HG03025 (cell line): ENCODE measurements around the gene PAOX.
A peak's percentile ranks its signal among the peaks of the same experiment; 100 is the strongest.

Source experiments
- ATAC-seq: cut with Tn5 transposase; IDR thresholded peaks from one replicate; pipeline ENCODE4 v1.9.1; 2021; ENCODE audit warnings: mild to moderate bottlenecking, moderate library complexity; ENCODE audit not compliant: unreplicated experiment, low FRiP score

PAOX gene

GRCh38 chr10:133349160-133349568 is 29.9 kb upstream of the PAOX start:
- no peak for ATAC-seq

- ATAC-seq: no peak
These were observed 29.5 kb upstream of the PAOX start for GRCh38 chr10:133349577-133350011.

GRCh38 chr10:133350283-133350949 is 28.6 kb upstream of the PAOX start:
- ATAC-seq: no peak

- ATAC-seq: no peak
These were observed 28.1 kb upstream of the PAOX start for GRCh38 chr10:133350950-133351329.

GRCh38 chr10:133351408-133352318 is 27.4 kb upstream of the PAOX start:
- no peak for ATAC-seq

- ATAC-seq: no peak
These were observed 25.7 kb upstream of the PAOX start for GRCh38 chr10:133353202-133353959.

GRCh38 chr10:133353988-133354605 is 25.0 kb upstream of the PAOX start:
- no peak for ATAC-seq

- ATAC-seq: no peak
These were observed 24.3 kb upstream of the PAOX start for GRCh38 chr10:133354672-133355240.

GRCh38 chr10:133355266-133355665 is 23.8 kb upstream of the PAOX start:
- no peak for ATAC-seq

- ATAC-seq: no peak
These were observed 23.1 kb upstream of the PAOX start for GRCh38 chr10:133355991-133356390.

- peak; percentile 2 for ATAC-seq
These were observed 22.3 kb upstream of the PAOX start for GRCh38 chr10:133356549-133357284.

- peak; percentile 65 for ATAC-seq
These were observed 21.5 kb upstream of the PAOX start, which contains the start of gene FUOM for GRCh38 chr10:133357285-133358161. FUOM (minus strand) TSS chr10:133358019; CDS start chr10:133358007, 12 bp downstream.

- ATAC-seq: no peak
These were observed 20.7 kb upstream of the PAOX start for GRCh38 chr10:133358162-133358924.

- no peak for ATAC-seq
These were observed 20.1 kb upstream of the PAOX start for GRCh38 chr10:133358925-133359310.

- ATAC-seq: no peak
These were observed 19.5 kb upstream of the PAOX start for GRCh38 chr10:133359554-133359971.

GRCh38 chr10:133359972-133360610 is 19.0 kb upstream of the PAOX start:
- ATAC-seq: no peak

GRCh38 chr10:133361227-133361626 is 17.8 kb upstream of the PAOX start:
- ATAC-seq: no peak
